Amniotic epithelial cell (primary cell): ENCODE data around the gene GUCY1A2.

ENCODE experiments used
- DNase-seq: peaks from one replicate; pipeline ENCODE4 v3.0.0-alpha.2; 2010; ENCODE audit warnings: low read depth

GUCY1A2 gene

GRCh38 chr11:106998916-106999188 lies 19.4 kb downstream of the GUCY1A2 start:
- no peak for DNase-seq

- DNase-seq = no peak
Measured at GRCh38 chr11:106998116-106998915, 20.0 kb downstream of the GUCY1A2 start.

DNA sequence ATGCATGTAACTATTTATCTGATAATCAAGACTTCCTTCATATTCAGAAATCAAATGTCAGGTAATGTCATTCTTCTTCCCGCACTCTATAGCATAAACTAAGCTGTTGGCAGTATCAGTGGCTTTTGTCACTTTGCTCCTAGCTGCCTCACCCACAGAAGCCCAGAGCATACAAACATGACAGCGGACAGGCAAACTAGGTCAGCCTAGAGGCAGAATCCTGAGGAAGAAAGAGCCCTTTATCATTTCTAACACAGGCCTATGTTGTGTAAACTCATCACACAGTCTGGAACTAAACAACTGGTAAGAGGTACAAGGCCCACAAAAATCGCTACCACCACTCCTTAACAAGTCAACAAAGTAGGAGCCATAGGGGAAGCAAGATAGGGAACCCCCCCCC lies 21.0 kb downstream of the GUCY1A2 start:
- no peak for DNase-seq

DNA sequence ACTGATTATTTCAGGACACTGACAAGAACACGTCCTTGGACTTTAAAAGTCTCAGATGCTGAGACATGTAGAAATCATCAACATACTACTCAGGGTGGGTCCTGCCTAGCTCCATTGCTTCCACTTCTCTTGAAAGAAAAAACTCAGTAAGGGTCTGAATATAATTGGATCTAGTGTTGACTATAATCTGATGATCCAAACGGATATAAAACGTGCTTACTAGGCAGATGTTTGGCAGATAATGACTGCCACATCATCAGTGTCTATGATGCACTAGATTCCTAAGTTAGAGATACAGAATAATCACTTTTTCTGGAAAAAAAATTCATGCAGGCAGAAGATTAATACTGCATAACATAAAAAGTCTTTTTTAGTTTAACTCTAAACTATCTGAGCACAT lies 21.6 kb downstream of the GUCY1A2 start:
- DNase-seq = no peak

DNA sequence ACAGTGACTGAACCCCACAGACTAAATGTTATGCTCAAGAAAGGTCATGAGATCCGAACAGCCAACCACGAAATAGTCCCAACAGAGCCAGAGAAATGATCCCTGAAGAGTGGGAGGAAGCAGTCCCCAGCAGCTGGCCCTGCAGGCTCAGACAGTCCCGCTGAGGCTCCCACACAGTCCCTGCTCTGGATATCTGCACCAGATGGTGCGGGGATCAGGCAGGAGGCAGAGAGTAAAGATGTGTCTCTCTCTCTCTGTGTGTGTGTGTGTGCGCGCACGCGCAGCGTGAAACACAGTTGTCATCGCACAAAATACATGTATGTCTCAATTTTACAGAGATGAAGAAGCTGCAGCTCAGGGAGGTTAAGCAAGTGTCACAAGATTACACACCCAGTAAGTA lies 27.9 kb downstream of the GUCY1A2 start:
- DNase-seq = no peak

- DNase-seq = peak; percentile 67
Measured at GRCh38 chr11:106989078-106989455, 29.2 kb downstream of the GUCY1A2 start.

GRCh38 chr11:106988151-106989077 lies 29.9 kb downstream of the GUCY1A2 start:
- DNase-seq = peak; percentile 86

DNA sequence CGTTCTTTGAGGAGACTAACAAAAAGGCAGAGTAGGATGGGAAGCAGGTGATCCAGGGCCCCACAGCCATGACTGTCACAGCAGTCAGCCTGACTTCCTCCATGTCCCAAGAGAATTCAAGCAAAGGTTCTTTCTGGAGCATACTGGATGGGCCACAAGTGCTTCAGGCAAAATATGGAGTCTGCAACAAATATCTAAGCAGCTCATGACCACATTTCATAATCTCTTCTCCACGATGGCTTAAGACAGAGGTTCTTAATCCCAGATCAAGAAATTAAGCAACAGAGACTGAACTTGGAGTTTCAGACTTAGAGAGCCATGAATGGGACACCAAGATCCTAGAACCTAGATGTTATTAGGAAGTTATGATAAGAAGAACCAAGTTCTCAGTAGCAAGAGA lies 31.6 kb downstream of the GUCY1A2 start:
- peak; percentile 21 for DNase-seq

DNA sequence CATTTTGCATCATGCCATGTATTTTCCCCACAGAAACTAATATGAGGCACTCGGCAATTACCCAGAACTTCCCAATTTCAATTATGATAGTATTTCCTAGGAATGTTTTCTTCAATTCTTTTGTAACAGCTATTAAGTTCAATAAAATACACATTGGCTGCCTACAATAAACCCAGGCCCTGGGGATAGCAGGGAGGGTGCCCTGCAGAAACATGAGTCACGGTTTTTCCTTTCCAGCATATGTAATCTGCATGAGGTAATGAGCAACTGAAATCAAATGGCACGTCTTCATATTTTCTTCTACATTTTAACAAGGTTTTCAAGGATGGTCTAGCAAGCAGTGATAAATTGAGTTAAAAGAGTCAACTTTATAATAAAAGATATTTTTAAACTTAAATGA lies 32.0 kb downstream of the GUCY1A2 start:
- DNase-seq = peak; percentile 29

GRCh38 chr11:106983991-106984390 lies 34.3 kb downstream of the GUCY1A2 start:
- no peak for DNase-seq

DNA sequence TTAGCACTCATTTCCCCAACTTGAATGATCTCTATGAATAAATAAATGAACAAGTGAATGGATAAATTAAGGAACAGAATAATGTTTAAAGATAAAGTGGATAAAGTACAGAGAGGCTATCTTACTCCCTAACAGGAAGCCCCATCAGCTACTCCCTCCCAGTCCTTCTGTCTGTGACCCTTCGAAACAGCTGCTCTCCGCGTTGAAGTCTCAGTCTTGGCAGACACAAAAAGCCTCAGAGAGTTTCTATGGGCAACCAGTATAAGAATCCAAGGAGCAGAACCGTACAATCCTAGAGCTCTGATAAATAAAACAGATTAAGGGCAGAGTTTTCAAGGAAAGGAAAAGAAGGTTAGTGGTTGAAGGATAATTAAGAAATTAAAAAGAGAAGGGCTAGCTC lies 35.0 kb downstream of the GUCY1A2 start:
- no peak for DNase-seq

DNA sequence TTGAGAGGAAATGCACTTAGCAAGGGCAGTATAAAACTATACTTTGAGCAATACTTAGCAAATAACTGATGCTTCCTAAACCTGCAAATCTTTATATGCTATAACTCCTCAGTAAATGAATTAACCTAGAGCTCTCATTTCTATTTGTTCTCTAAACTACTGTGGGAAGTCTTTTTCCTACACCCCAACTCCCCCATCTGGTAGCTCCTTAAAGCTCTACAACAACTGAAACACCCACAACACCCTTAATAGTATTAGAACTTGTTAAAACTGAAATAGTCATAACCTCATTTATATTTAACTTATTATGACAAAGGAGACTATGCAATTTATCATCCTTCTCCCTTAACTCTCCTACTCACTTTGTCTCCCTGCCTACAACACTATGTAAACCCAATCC lies 43.4 kb downstream of the GUCY1A2 start:
- DNase-seq = no peak

- no peak for DNase-seq
Measured at GRCh38 chr11:106971864-106972263, 46.4 kb downstream of the GUCY1A2 start.

DNA sequence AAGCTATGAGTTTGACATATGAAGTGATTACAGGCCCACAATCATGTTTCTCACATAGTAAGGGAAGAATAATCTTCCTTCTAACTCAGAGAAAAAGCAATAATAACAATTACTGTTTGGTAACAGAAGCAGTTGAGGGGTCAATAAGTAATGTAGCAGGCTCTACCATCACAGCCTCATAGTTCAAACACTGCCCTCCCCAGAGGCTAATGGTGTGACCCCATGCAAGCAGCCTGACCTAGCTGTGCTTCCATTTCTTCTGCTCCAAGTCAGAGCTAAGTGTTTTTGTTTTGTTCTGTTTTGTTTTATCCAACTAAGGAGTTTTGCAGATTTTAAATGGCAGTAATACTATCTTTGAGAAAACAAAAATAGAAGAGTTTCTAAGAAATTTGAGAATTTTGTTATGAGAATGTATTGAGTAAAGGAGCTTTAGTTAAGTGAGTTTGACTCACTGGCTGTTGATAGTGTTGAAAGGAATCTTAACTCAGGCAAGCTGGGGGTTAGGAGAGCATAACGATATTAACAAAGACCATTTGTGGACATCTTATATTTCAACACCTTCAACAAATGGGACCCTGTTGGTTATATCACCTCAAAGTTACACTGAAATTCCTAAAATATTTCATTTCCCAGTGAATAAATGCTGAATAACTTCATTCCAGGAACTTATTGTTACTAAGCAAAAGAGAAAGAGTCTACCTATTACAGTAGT lies 48.5 kb downstream of the GUCY1A2 start:
- DNase-seq = no peak

- no peak for DNase-seq
Measured at GRCh38 chr11:106962995-106963394, 55.3 kb downstream of the GUCY1A2 start.

GRCh38 chr11:106961518-106961917 lies 56.8 kb downstream of the GUCY1A2 start:
- DNase-seq = peak; percentile 83

DNA sequence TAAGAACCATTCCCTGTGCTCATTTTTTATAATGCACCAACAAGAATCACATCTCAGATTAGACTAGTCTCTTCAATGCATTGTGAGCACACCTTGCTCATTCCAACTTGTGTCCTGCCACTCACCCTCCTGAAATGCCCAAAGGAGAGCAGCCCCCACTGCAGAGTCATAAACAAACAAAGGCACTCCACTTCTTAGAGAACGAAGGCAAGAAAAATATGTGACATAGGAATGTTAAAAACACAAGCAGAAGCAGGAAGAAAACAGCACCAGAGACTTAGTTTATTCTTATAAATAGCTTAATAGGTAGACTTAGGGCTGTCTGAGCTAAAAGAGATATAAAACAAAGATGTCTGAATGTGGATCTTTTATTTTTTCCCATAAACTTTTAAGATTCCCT lies 57.2 kb downstream of the GUCY1A2 start:
- peak; percentile 4 for DNase-seq

GRCh38 chr11:106959800-106960199 lies 58.5 kb downstream of the GUCY1A2 start:
- DNase-seq = peak; percentile 40

DNA sequence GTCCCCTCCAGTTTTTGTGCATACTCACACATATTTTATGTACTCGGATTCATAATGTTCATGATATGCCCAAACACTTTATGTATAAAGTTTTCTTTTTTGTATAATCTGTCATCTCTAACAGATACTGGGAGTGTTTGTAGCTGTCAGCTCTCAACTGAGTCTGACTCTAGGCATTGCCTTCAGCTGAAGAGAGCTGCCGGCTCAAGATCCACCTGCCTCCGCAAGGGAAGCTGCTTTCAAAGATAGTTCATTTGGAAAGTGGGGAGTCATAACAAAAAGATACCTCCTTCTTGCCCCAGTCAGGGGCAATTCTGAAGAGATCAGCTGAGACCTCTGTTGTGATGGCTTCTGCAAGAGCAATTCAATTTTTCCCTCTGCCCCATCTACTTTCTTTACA lies 58.9 kb downstream of the GUCY1A2 start:
- no peak for DNase-seq

DNA sequence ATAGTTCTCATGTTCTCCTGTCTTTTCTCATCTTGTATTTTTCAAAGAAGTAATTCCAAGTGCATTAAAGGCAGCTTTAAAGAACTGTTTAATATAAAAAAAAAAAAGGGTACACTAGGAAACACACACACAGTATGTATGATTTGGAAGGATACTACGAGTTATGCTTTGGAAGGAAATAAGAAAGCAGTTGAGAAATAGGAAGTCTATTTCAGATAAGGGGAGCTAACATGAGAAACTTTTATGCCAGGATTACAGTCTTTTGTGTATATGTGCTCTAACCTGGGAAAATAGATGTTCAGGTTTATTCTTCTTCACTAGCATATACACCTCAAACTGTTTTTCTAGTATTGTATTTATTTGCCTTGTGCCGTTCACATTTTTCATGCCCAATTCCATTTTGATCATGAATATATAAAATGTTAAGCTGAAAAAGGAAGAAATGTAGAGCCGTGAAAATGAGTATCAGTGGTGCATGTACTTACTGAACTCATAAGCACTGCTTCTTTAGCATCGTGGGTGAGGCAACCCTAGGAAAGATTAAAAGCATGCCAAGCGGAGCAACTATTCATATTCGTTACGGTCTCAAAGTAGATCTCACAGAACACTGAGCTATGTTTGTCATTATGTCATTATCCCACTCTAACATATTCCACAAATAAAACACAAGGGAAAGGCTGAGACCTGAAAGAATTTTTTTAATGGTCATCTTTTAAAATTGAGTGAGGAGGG lies 59.6 kb downstream of the GUCY1A2 start:
- no peak for DNase-seq

- DNase-seq = no peak
Measured at GRCh38 chr11:106957030-106957482, 61.2 kb downstream of the GUCY1A2 start.

GRCh38 chr11:106950067-106950491 lies 68.2 kb downstream of the GUCY1A2 start:
- no peak for DNase-seq
